Activated CD8-positive, alpha-beta memory T cell treated with anti-CD3 and anti-CD28 coated beads, Interleukin-2, amount 50 U/mL, for 48 hours (primary cell): ENCODE data around the gene REL.
"Not testable (repeated sequence)": the region's sequence is repeated elsewhere in the genome, so short reads cannot be mapped to it uniquely, and the experiment has no call there.

Experiments
- DNase-seq: peaks from one replicate; pipeline ENCODE4 v3.0.0-alpha.2; 2020

The REL gene

GRCh38 chr2:60868589-60869273 lies 12.6 kb upstream of the REL start:
- no peak for DNase-seq

- DNase-seq: no peak
These were observed 8.9 kb upstream of the REL start for GRCh38 chr2:60872510-60872928.

- no peak for DNase-seq
These were observed 8.0 kb upstream of the REL start for GRCh38 chr2:60873381-60873780.

- no peak for DNase-seq
These were observed 5.9 kb upstream of the REL start for GRCh38 chr2:60875520-60875919.

- no peak for DNase-seq
These were observed 729 bp upstream of the REL start for GRCh38 chr2:60880643-60881046.

GRCh38 chr2:60882971-60883753 lies 1.8 kb downstream of the REL start:
- DNase-seq: peak; percentile 61

GRCh38 chr2:60883896-60884295 lies 2.5 kb downstream of the REL start:
- no peak for DNase-seq

GRCh38 chr2:60884800-60885199 lies 3.4 kb downstream of the REL start:
- DNase-seq: no peak

GRCh38 chr2:60885683-60886082 lies 4.3 kb downstream of the REL start:
- no peak for DNase-seq

- no peak for DNase-seq
These were observed 5.6 kb downstream of the REL start for GRCh38 chr2:60886991-60887390.

GRCh38 chr2:60888853-60889252 lies 7.5 kb downstream of the REL start:
- no peak for DNase-seq

- not testable (repeated sequence) for DNase-seq
These were observed 8.4 kb downstream of the REL start for GRCh38 chr2:60889581-60890392.

GRCh38 chr2:60890393-60890707 lies 9.0 kb downstream of the REL start:
- DNase-seq: no peak

- no peak for DNase-seq
These were observed 9.8 kb downstream of the REL start for GRCh38 chr2:60891180-60891579.

GRCh38 chr2:60898567-60898966 lies 17.2 kb downstream of the REL start:
- DNase-seq: no peak

GRCh38 chr2:60899230-60899891 lies 18.0 kb downstream of the REL start:
- DNase-seq: no peak

GRCh38 chr2:60899892-60900249 lies 18.5 kb downstream of the REL start:
- no peak for DNase-seq

GRCh38 chr2:60901296-60901695 lies 19.9 kb downstream of the REL start:
- DNase-seq: not testable (repeated sequence)

- not testable (repeated sequence) for DNase-seq
These were observed 24.5 kb downstream of the REL start for GRCh38 chr2:60905867-60906266.

GRCh38 chr2:60906395-60906794 lies 25.0 kb downstream of the REL start:
- DNase-seq: no peak

- DNase-seq: no peak
These were observed 26.0 kb downstream of the REL start for GRCh38 chr2:60907329-60907728.

- DNase-seq: no peak
These were observed 44.8 kb downstream of the REL start for GRCh38 chr2:60925994-60926740.
